IPS-18c (cell line): ENCODE measurements around the gene RARG.
A peak's percentile ranks its signal among the peaks of the same experiment; 100 is the strongest.
"Not testable (repeated sequence)": the region's sequence is repeated elsewhere in the genome, so short reads cannot be mapped to it uniquely, and the experiment has no call there.

ENCODE experiments used
- H3K4me3 ChIP-seq: 2 replicates; pipeline ENCODE4 v1.7.0; 2013; ENCODE audit warnings: low read depth, mild to moderate bottlenecking, low read length, moderate library complexity; ENCODE audit not compliant: insufficient read depth
- H3K9me3 ChIP-seq: one replicate; pipeline ENCODE4 v1.6.1; 2013; ENCODE audit warnings: mild to moderate bottlenecking, low read length, moderate library complexity; ENCODE audit not compliant: control insufficient read depth, insufficient read depth

The RARG gene

DNA sequence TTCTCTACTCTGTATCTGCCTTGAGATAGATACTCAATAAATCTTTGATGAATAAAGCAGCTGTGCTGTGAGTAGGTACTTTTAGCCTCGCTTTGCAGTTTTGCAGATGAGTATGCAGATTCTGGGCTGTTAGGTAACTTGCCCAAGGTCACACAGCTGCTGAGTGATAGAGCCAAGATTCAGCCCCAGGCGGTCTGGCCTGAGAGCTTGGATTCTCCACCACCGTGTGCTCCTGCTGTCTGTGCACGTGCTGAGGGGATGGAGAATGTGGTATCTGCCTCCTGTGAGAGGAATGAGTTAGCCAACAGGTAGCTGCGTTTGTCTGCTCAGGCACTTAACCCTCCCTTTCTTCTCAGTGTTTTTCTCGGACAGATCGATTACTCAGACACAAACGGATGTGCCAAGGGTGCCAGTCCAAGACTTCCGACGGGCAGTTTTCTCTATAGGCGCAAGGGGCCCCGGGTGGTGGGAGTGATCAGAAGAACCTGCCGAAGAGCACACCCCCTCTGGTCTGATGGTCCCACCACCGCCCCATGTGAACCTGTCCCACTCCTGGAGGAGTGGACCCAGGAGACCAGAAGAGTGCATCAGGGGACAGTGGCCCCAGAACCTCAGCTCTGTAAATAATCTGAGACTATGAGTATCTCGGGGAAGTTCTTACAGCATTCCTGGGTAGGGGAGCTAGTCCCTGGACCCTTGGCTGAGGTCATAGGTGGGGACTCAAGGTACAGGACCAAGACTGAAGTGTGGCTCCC lies 44.7 kb downstream of the RARG start:
- Histone ChIP-seq H3K9me3 (peaks cover 2% of the 10 kb centered on the region), H3K4me3 (no peak overlapping the region)

DNA sequence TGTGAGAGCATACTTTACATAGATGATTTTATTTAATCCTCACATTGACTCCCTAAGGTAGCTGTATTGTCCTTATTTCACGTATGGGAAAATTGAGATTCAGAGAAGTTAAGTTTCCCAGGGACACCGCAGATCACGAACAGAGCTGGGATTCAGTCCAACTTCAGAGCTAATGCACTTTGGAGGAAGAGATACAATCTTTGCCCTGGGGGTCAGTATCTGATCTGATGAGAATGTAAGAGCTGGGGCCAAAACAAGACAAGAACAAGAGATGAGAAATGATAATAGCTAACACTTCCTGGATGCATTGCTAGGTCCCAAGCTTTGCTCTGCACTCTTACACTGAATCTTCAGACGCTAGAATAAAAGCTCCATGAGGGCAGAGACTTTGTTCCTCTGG lies 45.3 kb downstream of the RARG start:
- H3K9me3 ChIP-seq, result peaks cover 2% of the 10 kb centered on the region
- H3K4me3 ChIP-seq, result no peak overlapping the region

DNA sequence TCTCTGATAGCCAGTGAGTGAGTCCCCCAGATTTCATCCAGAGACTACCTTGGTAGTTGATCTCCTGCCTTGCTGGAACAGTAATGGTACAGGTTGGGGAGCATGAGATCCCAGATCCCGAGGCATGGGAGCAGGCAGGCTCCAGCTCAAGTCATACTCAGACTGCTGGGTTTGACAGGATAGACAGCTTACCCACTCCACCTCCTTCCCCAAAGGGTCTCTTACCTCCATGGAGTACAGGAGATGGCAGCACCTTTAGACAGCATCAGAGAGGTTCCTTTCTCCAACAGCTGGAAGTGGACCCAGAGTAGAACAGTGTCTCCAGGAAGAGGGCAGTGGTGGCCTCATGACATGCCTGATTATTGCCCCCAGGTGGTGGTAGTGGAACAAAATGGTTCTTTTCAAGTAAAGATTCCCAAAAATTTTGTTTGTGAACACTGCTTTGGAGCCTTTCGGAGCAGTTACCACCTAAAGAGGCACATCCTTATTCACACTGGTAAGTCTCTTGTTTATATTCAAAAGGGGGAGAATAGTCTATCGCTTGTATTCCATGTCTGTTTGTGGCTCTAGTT lies 46.3 kb downstream of the RARG start:
- H3K9me3 ChIP-seq, result peaks cover 4% of the 10 kb centered on the region
- H3K4me3 ChIP-seq, result no peak overlapping the region

DNA sequence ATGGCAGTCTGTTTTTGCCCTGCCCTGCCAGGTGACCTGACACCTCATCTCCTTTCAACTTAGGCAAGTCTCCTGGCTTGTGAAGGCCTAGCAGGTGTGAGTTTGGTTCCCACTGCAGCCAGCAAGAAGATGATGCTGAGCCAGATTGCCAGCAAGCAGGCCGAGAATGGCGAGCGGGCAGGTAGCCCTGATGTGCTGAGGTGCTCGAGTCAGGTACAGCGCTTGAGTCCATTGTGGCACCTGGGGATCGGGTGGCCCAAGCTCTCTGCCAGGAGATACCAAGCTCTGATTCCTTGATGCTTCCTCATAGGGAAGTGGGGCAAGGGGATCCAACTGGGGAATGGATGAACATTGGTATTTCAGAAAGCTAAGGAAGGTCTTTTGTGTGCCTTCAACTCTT lies 47.2 kb downstream of the RARG start:
- Histone ChIP-seq H3K9me3 (peaks cover 4% of the 10 kb centered on the region), H3K4me3 (no peak overlapping the region)

DNA sequence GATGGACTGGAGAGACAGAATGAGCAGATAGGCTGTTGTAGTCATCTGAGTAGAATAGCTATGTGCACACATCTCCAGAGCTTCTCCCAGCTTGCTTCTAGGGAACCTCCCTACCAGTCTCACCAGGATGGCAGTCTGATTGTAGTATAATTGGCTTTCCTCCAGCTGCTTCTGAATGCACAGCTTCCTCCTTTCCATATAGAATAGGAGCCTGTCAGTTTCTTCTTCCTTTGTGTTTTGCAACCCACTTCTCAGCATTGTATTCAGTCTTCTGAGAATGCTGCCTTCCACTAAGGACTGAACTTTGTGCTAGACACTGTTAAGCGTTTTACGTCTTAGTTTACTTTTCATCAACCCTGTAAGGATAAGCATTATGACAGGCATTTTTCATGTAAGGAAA lies 49.1 kb downstream of the RARG start:
- peaks cover 2% of the 10 kb centered on the region for H3K9me3 ChIP-seq
- H3K4me3 ChIP-seq, result no peak overlapping the region

GRCh38 chr12:53181935-53182334 lies 50.1 kb downstream of the RARG start:
- no peak overlapping the region; the same call in 1 of the 2 replicates for H3K4me3 ChIP-seq
- peaks cover 2% of the 10 kb centered on the region for H3K9me3 ChIP-seq

DNA sequence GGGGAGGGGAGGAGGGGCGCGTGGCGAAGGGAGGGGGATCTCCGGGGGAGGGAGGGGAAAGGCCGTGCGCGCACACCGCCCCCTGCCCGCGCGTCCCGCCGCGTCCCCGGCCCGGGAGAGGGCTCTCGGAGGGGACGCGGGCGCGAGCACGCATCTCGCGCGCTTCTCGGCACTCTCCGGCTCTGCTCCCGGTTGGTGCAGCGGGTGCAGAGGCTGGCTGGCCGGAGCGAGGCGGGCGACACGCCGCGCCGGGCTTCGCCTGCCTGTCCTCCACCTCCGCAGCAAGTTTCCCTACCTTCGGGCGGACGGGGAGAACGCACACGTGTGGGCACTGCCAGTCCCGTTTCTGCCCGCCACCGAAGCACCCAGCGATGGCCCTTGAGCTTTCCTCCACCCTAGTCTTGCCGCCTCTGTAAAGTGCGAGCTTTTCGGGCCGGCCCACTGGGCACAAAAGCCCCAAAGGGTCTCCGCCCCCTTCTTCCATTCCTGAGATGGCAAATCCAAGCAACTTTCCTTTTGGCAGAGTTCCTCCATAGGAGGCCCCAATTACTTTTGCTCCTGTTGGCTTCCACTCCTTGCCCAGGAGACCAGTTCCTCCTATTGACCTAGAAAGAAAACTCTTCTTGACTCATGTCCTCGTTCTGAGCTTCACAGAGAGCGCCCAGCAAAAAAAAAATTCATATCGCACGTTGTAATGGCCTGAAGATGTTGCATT lies 50.9 kb downstream of the RARG start:
- peak overlapping the region; percentile 88 for H3K4me3 ChIP-seq
- peaks cover 2% of the 10 kb centered on the region for H3K9me3 ChIP-seq

GRCh38 chr12:53180220-53180930 lies 51.6 kb downstream of the RARG start, which contains the start of the genes CSAD and ZNF740:
CSAD (minus strand) TSS chr12:53180925; CDS start chr12:53173470, 7,455 bp downstream.
ZNF740 (plus strand) TSS chr12:53180722; CDS start chr12:53181984, 1,262 bp downstream.
- Histone ChIP-seq H3K9me3 (peaks cover 2% of the 10 kb centered on the region), H3K4me3 (peak within 1 kb of the TSS; percentile 88)

- Histone ChIP-seq H3K9me3 (peaks cover 2% of the 10 kb centered on the region), H3K4me3 (peak overlapping the region; percentile 88)
Measured at GRCh38 chr12:53179687-53180219, 52.3 kb downstream of the RARG start.

- not testable (repeated sequence) for H3K9me3 ChIP-seq, H3K4me3 ChIP-seq
Measured at GRCh38 chr12:53178803-53179202, 53.2 kb downstream of the RARG start.

GRCh38 chr12:53177447-53177846 lies 54.6 kb downstream of the RARG start:
- H3K4me3 ChIP-seq, H3K9me3 ChIP-seq: not testable (repeated sequence)

DNA sequence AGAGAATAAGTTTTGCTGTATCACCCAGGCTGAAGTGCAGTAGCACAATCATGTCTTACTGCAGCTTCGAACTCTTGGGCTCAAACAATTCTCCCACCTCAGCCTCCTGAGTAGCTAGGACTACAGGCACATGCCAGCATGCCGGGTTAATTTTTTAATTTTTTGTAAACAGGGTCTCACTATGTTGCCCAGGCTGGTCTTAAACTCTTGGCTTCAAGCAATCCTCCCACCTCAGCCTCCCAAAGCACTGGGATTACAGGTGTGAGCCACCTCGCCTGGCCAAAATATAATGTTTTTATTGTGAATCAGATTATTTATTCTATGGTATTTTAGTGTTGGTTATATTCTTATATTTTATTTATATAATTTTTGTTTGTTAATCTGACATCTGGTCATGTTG lies 55.3 kb downstream of the RARG start:
- Histone ChIP-seq H3K4me3 (no peak overlapping the region), H3K9me3 (peaks cover 2% of the 10 kb centered on the region)

- H3K4me3 ChIP-seq, result no peak overlapping the region
- no peaks in the 10 kb centered on the region for H3K9me3 ChIP-seq
Measured at GRCh38 chr12:53174881-53175491, 57.0 kb downstream of the RARG start.

GRCh38 chr12:53173085-53173715 lies 58.8 kb downstream of the RARG start:
- H3K4me3 ChIP-seq, result no peak overlapping the region

GRCh38 chr12:53172352-53172751 lies 59.7 kb downstream of the RARG start:
- Histone ChIP-seq H3K4me3 (no peak overlapping the region), H3K9me3 (no peaks in the 10 kb centered on the region)

More at GRCh38 chr12:53173085-53173715, 58.8 kb downstream of the RARG start:
- H3K9me3 ChIP-seq, result no peaks in the 10 kb centered on the region

GRCh38 chr12:53171725-53172329 lies 60.2 kb downstream of the RARG start:
- no peaks in the 10 kb centered on the region for H3K9me3 ChIP-seq
- H3K4me3 ChIP-seq, result no peak overlapping the region
